Prostate gland (tissue), 2 donors: ENCODE data around the gene ACTR3.

Source experiments
- CTCF ChIP-seq, 4 experiments: fragments of 200-600 bp in 2 of 4; fragments of 450-650 bp in 2 of 4; sonication (generic) in 2 of 4; IDR thresholded peaks; 1 replicate in 3 of 4; 2 replicates in 1 of 4; pipeline ENCODE4 v1.5.1; 2016 to 2019; ENCODE audit warnings: antibody characterized with exemption in 4 of 4, mild to moderate bottlenecking in 2 of 4, moderate library complexity in 2 of 4
- POLR2A ChIP-seq: fragments of 450-650 bp; IDR thresholded peaks from one replicate; pipeline ENCODE4 v1.6.1; 2016; ENCODE audit warnings: antibody characterized with exemption, mild to moderate bottlenecking

- TF ChIP-seq CTCF (IDR thresholded peaks at IDR 0.05) = no peak
- no peak for TF ChIP-seq POLR2A
Observed at GRCh38 chr2:113996671-113997594, 107.0 kb downstream of the ACTR3 start.
